Measurements from ENCODE around the gene CLTC. TPM values are rescaled to one million over a fixed set of nuclear protein-coding genes. Genes with fewer than 3 reads are reported as not detected.

Gene CLTC
- total RNA-seq, 1 experiment from 2014 or later = 515 TPM

DNA sequence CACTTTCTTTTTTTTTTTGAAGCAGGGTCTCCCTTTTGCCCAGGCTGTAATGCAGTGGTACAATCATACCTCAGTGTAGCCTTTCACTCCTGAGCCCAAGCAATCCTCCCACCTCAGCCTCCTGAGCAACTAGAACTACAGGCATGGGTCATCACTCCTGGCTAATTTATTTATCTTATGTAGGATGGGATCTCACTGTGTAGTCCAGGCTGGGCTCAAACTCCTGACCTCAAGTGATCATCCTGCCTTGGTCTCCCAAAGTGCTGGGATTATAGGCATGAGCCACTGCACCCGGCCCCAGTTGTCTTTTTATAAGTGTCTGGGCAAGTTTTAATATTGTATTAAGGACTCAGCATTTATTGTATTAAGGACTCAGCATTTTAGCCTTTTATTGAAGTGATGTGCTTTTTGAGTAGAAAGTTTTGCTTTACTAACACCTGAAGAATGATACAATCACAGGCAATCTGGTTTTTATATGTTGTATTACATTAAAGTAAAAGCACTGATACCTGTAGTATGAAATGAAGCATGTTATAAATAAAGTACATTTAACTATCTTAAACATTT, 110.7 kb downstream of the CLTC start:
- peaks cover 22% of the 10 kb centered on the region for H3K36me3 ChIP-seq
- H3K27ac ChIP-seq = no peak overlapping the region
- H3K4me3 ChIP-seq = no peak overlapping the region
- H3K9me3 ChIP-seq (replicated peaks) = no peaks in the 10 kb centered on the region
- H3K27me3 ChIP-seq (replicated peaks) = no peaks in the 10 kb centered on the region
- DNase-seq (ENCODE audit: low read depth in 1 of 2, low spot score in 2 of 2) = no peak
- peaks cover 17% of the 10 kb centered on the region for H3K4me1 ChIP-seq (replicated peaks)

DNA sequence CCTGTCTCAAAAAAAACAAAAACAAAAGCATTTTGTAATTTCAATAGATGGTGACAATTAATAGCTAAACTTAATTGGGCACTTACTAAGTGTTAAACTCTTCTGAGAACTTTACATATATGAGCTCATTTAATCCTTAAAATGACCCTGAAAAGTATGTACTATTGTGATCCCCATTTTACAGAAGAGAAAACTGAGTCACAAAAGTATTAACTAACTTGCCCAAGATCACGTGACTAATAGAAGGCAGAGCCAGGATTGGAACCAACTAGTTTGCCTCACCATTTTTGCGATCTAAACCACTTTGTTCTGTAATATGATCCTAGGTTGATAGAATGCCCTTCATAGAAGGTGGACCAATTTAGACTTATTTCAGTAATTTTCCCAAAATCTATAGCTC, 114.0 kb downstream of the CLTC start:
- no peak overlapping the region for H3K4me3 ChIP-seq
- H3K4me1 ChIP-seq (replicated peaks) = peaks cover 17% of the 10 kb centered on the region
- no peak for DNase-seq (ENCODE audit: low read depth in 1 of 2, low spot score in 2 of 2)
- H3K36me3 ChIP-seq = peaks cover 52% of the 10 kb centered on the region
- no peaks in the 10 kb centered on the region for H3K9me3 ChIP-seq (replicated peaks)
- no peaks in the 10 kb centered on the region for H3K27me3 ChIP-seq (replicated peaks)
- no peak overlapping the region for H3K27ac ChIP-seq

DNA sequence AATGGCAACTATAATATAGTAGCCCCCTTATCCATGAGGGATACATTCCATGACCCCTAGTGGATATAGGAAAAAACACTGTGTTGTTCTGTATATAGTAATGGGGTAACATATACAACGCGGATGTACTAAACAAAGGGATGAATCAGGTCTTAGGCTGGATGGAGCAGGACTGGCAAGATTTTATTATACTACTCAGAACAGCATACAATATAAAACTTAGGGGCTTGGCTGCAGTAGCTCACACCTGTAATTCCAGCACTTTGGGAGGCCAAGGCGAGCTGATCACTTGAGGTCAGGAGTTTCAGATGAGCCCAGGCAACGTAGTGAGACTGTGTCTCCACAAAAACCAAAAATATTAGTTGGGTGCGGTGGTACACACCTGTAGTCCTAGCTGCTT, 114.5 kb downstream of the CLTC start:
- H3K27me3 ChIP-seq (replicated peaks) = no peaks in the 10 kb centered on the region
- no peak for DNase-seq (ENCODE audit: low read depth in 1 of 2, low spot score in 2 of 2)
- no peak overlapping the region for H3K27ac ChIP-seq
- H3K4me3 ChIP-seq = no peak overlapping the region
- H3K4me1 ChIP-seq (replicated peaks) = peaks cover 12% of the 10 kb centered on the region
- H3K36me3 ChIP-seq = peaks cover 57% of the 10 kb centered on the region
- H3K9me3 ChIP-seq (replicated peaks) = no peaks in the 10 kb centered on the region

DNA sequence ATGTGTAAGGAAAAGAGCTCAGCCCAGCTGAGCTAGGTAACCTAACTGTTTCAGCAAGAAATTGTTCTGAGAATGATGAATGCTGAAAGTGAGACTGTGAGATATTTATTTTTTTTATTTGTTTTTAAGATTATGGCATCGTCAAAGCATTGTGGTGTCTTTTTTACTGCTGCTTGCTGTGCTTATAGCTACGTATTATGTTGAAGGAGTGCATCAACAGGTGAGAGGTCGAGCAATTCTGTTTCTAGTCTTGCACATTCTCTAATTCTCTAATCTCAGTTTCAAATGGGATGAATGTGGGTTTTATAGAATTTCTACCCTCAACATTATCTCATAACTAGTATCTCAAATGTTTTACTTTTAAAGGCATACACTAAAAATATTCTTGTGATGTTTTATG, 117.6 kb downstream of the CLTC start:
- H3K27ac ChIP-seq = no peak overlapping the region
- H3K9me3 ChIP-seq (replicated peaks) = no peaks in the 10 kb centered on the region
- H3K36me3 ChIP-seq = peaks cover 63% of the 10 kb centered on the region
- peaks cover 2% of the 10 kb centered on the region; the same call in 1 of the 2 replicates for H3K4me1 ChIP-seq (replicated peaks)
- DNase-seq (ENCODE audit: low read depth in 1 of 2, low spot score in 2 of 2) = no peak
- no peak overlapping the region for H3K4me3 ChIP-seq
- no peaks in the 10 kb centered on the region for H3K27me3 ChIP-seq (replicated peaks)

DNA sequence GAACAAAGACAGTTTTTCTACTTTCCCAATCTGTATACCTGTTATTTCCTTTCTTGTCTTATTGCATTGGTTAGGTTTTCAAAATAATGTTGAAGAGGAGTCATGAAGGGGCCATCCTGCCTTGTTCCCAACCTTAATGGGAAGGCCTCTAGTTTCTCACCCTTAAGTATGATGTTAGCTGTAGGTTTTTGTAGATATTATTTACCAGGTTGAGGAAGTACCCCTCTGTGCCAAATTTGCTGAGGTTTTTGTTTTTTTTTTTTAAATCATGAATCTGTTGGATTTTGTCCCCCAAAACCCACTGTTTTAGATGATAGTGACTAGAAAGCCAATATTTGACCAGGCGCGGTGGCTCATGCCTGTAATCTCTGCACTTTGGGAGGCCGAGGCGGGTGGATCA, 124.1 kb downstream of the CLTC start:
- Histone ChIP-seq H3K4me1 (replicated peaks) (no peaks in the 10 kb centered on the region), H3K9me3 (replicated peaks) (no peaks in the 10 kb centered on the region), H3K4me3 (no peak overlapping the region), H3K27ac (no peak overlapping the region), H3K36me3 (peaks cover 29% of the 10 kb centered on the region), H3K27me3 (replicated peaks) (no peaks in the 10 kb centered on the region)
- DNase-seq (ENCODE audit: low read depth in 1 of 2, low spot score in 2 of 2) = no peak

DNA sequence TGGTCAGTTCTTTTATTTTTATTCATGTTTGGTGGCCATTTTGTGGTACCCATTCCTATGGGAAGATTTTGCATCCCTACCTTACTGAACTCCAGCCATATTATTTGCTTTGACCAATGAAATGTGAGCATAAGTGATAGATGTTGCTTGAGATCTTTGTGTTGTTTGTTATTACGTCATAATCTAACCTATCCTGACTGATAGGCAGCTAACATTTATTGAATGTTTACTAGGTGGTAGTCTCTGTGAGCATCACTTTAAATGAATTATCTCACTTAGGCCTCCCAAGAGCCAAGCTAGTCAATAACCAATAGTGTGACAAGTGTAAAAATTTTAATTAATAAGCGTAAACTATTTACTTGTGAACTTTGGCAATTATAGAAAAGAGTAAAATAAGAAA, 125.3 kb downstream of the CLTC start:
- no peak for DNase-seq (ENCODE audit: low read depth in 1 of 2, low spot score in 2 of 2)
- Histone ChIP-seq H3K36me3 (peaks cover 26% of the 10 kb centered on the region), H3K27me3 (replicated peaks) (no peaks in the 10 kb centered on the region), H3K4me1 (replicated peaks) (no peaks in the 10 kb centered on the region), H3K4me3 (no peak overlapping the region), H3K27ac (no peak overlapping the region), H3K9me3 (replicated peaks) (no peaks in the 10 kb centered on the region)

Other genes starting within 250 kb of the CLTC start
- gene DHX40, start 54.3 kb upstream of the CLTC start, total RNA-seq (2014; rRNA removed; shearing (Covaris generic)) = 41.9 and 50.9 TPM in 2 replicates
- 40.5 and 45.3 TPM in 2 replicates for gene PTRH2, start 87.5 kb downstream of the CLTC start, total RNA-seq (2014; rRNA removed; shearing (Covaris generic))
- 203 and 228 TPM in 2 replicates for gene VMP1, start 87.8 kb downstream of the CLTC start, total RNA-seq (2014; rRNA removed; shearing (Covaris generic))